Stomach smooth muscle (tissue), 2 donors: ENCODE results near the gene ARMC8.
A peak's percentile ranks its signal among the peaks of the same experiment; 100 is the strongest.

Experiments used
- H3K27ac ChIP-seq: one replicate; pipeline ENCODE4 v1.7.0; 2013; ENCODE audit warnings: mild to moderate bottlenecking, low read length, inconsistent platforms
- H3K27me3 ChIP-seq, 2 donors: one replicate each; pipeline ENCODE4 v1.7.0; 2013; ENCODE audit warnings: low read length in 2 of 2; ENCODE audit not compliant: insufficient read depth in 2 of 2, control insufficient read depth in 1 of 2
- H3K36me3 ChIP-seq, 2 donors: one replicate each; pipeline ENCODE4 v1.7.0; 2013; ENCODE audit warnings: low read length in 2 of 2; ENCODE audit not compliant: control insufficient read depth in 2 of 2, insufficient read depth in 2 of 2
- H3K4me1 ChIP-seq: one replicate; pipeline ENCODE4 v1.7.0; 2013; ENCODE audit warnings: low read length; ENCODE audit not compliant: control insufficient read depth, insufficient read depth
- H3K4me3 ChIP-seq, 2 donors: one replicate each; pipeline ENCODE4 v1.7.0; 2013; ENCODE audit warnings: low read length in 2 of 2
- H3K9ac ChIP-seq, 2 donors: one replicate each; pipeline ENCODE4 v1.7.0; 2013; ENCODE audit warnings: low read length in 2 of 2, mild to moderate bottlenecking in 1 of 2
- H3K9me3 ChIP-seq, 2 donors: one replicate each; pipeline ENCODE4 v1.7.0; 2013; ENCODE audit warnings: low read length in 2 of 2; ENCODE audit not compliant: control insufficient read depth in 2 of 2
- donor health status: healthy.
- donor health status: Pancreatic carcinoma.

Gene ARMC8

DNA sequence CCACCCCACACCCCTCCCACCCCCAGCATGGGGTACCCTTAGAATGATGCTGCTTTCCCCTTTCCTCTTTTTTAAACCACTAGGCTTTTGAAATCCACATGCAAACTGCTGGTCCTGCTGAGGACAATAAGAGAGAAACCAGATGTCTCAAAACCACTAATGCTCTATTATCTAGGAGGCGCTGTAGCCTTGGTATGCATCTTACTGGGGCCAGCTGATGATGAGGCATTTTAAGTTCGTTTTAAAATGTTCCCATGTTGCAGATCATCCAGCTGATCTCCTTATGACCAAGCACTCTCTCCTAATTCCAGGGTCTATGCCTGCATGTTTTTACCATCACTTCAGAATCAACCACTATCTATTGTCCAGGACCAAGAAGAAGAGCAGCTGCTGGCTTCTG is 141.2 kb downstream of the ARMC8 start:
- H3K4me3 ChIP-seq: no peak overlapping the region
- H3K4me1 ChIP-seq: peaks cover 5% of the 10 kb centered on the region
- H3K9ac ChIP-seq: no peak overlapping the region
- H3K36me3 ChIP-seq: no peaks in the 10 kb centered on the region
- no peaks in the 10 kb centered on the region for H3K27me3 ChIP-seq
- H3K9me3 ChIP-seq: no peaks in the 10 kb centered on the region
- no peak overlapping the region for H3K27ac ChIP-seq

DNA sequence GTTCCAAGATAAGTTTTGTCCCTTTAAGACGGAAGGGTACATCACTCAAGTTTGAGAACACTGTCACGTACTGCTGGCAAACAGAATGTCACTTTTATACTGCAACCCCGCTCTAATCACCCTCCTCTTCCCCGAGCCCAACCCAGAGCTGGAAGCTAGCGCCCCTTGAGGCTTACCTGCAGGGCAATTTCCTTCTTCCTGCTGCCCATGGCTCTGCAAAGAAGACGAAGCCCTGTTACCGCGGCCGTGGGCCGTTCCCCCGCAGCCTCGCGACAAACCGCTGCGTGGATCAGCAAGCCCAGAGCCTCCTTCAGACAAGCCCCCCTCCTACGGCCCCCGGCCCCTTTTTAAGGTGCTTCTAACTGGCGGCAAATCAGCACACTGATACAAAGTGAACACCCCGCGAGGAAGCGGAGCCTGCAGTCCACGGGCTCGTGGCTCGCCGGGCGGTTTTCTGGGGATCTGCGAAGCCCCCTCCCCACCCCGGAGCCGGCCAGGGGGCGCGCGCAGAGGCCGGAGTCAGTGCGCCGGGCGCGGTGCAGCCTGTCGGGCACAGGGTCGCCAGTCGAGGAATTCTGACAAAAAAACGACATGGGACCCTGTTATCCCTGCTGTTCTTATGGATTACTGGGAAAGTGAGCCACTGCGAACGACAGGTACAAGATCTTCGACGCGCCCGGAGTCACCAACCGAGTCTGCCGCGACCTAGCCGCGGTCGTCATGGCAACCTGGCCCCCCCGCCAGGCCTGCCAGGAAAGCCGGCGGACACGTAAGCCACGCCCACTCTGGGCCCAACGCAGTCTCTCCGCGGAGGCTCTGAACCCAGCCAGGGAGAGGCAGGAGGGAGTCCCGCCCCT is 142.3 kb downstream of the ARMC8 start, which contains the start of gene NME9:
Gene NME9 (minus strand): TSS at position 725 of the 857 bp plus-strand sequence. CDS start 516 bp downstream, at position 209.
- Histone ChIP-seq H3K27ac (no peak within 1 kb of the TSS), H3K9ac (peak within 1 kb of the TSS; percentile 19 to 47), H3K27me3 (no peaks in the 10 kb centered on the region), H3K36me3 (no peaks in the 10 kb centered on the region), H3K4me3 (peak within 1 kb of the TSS; percentile 56 to 82), H3K9me3 (no peaks in the 10 kb centered on the region), H3K4me1 (peaks cover 5% of the 10 kb centered on the region)

DNA sequence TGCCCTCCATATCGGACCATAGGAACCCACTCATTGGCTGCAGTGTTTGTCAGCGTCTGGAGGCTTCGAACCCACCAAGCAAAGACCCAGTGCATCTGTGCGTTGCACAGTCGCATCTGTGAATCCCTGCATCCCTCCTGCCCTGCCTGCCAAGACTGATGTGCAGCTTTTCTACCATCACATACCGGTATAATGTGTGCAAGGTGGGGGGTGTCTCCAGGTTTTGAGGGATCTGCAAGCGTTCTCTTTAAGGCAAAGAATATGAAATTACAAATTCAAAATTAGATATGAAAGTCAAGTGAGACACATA is 142.8 kb downstream of the ARMC8 start:
- H3K9me3 ChIP-seq: no peaks in the 10 kb centered on the region
- no peak overlapping the region for H3K9ac ChIP-seq
- no peaks in the 10 kb centered on the region for H3K27me3 ChIP-seq
- peak overlapping the region; percentile 56 to 82 for H3K4me3 ChIP-seq
- peaks cover 5% of the 10 kb centered on the region for H3K4me1 ChIP-seq
- no peak overlapping the region for H3K27ac ChIP-seq
- no peaks in the 10 kb centered on the region for H3K36me3 ChIP-seq

DNA sequence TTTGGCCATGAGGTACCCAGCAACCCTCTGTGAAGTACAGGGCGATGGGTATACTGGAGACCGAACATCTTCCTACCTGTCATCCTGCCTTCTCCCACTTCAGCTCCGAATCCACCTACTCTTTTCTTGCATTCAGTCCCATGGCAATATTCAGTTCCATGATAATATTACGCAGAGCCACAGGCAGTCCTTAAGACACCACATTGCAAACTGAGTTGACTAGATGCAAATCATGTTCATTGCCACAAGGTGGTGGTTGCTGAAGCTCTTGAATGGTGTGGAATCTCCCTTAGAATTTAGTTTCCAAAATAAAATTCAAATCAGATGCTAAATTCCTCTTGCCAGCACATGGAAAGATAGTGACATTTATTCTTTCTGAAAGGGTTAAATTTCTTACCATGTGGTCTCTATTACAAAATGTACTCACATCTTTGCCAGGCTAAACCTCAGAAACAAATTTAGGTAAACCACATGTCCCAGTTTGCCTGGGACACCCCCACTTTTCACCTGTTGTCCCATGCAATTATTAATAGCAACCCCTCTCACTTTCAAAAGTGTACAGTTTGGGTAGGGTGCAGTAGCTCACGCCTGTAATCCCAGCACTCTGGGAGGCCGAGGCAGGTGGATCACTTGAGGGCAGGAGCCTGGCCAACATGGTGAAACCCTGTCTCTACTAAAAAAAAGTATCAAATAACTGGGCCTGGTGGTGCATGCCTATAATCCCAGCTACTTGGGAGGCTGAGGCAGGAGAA is 144.2 kb downstream of the ARMC8 start:
- Histone ChIP-seq H3K36me3 (no peaks in the 10 kb centered on the region), H3K27ac (no peak overlapping the region), H3K9me3 (no peaks in the 10 kb centered on the region), H3K27me3 (no peaks in the 10 kb centered on the region), H3K4me3 (no peak overlapping the region), H3K9ac (no peak overlapping the region), H3K4me1 (peaks cover 5% of the 10 kb centered on the region)

DNA sequence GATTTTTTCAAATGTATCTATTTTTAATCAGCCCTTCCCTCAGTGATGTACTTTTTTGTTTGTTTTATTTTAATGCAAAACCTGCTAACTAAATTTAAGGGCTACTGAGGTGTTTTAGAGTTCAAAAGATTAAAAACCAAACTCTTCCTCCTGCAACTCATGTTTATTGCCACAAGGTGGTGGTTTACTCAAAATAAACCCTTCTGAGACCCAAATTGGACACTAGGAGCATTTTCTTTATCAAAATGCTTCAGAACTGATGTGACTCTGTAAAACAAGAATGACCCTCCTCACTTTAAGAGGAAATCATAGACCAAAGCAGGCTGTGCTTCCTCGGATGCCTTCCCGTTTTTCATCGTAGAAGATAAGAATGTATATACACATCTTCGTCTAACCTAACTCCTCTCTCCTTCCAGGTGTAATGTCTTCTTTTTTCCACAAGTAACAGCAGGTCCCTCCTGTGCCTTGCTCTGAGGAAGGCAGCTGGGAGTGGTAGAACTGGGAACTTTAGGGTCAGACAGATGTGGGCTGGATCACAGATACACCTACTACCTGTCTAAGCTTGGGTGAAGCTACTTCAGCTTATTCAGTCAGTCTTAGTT is 145.5 kb downstream of the ARMC8 start:
- H3K27ac ChIP-seq: no peak overlapping the region
- H3K27me3 ChIP-seq: no peaks in the 10 kb centered on the region
- H3K9ac ChIP-seq: no peak overlapping the region
- H3K4me1 ChIP-seq: peaks cover 5% of the 10 kb centered on the region
- no peaks in the 10 kb centered on the region for H3K9me3 ChIP-seq
- H3K36me3 ChIP-seq: no peaks in the 10 kb centered on the region
- H3K4me3 ChIP-seq: no peak overlapping the region

DNA sequence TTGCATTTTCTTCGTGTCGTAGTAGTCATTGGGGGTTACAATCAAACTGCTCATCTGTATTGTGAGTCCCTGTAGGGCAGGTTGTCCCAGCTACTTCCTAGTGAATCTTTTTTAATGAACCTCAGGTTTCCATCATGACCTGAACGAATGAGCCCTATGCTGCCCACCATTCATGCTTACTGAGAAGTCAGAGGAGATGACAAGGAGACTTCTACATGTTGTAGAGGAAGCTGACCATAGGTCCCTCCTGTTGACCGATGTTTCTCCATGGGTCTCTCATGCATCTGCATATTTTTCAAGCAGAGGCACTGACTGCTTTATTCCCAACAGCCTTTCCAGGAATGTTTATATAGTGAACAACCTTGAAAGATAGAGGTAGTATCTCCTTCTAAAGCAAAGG is 147.5 kb downstream of the ARMC8 start:
- Histone ChIP-seq H3K4me1 (peaks cover 1% of the 10 kb centered on the region), H3K4me3 (no peak overlapping the region), H3K36me3 (no peaks in the 10 kb centered on the region), H3K9ac (no peak overlapping the region), H3K9me3 (no peaks in the 10 kb centered on the region), H3K27me3 (no peaks in the 10 kb centered on the region), H3K27ac (no peak overlapping the region)

DNA sequence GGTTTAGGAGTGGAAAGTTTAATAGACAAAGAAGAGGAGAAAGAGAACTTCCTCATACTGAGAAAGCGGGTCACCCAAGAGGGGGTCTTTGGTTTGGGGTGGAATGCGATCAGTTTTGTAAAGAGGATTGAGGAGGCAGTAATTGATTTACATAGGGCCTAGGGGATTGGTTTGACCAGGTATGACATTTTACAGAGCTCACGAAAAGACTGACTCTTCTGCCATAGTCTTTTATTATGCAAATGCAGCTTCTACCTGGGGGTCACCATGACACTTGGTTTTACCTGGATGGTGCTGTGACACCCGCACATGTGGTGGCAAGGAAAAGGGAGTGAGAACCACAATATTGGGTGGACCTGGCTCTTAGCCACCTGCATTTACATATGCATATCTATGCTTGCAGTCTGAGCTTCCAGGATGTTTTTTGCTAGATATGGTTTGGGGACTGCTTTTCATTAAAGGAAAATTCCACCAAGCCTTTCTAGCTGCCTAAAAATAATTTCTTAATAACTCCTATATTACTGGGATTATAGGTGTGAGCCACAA is 149.4 kb downstream of the ARMC8 start:
- Histone ChIP-seq H3K9ac (no peak overlapping the region), H3K9me3 (no peaks in the 10 kb centered on the region), H3K36me3 (no peaks in the 10 kb centered on the region), H3K4me1 (no peaks in the 10 kb centered on the region), H3K4me3 (no peak overlapping the region), H3K27me3 (no peaks in the 10 kb centered on the region), H3K27ac (no peak overlapping the region)

DNA sequence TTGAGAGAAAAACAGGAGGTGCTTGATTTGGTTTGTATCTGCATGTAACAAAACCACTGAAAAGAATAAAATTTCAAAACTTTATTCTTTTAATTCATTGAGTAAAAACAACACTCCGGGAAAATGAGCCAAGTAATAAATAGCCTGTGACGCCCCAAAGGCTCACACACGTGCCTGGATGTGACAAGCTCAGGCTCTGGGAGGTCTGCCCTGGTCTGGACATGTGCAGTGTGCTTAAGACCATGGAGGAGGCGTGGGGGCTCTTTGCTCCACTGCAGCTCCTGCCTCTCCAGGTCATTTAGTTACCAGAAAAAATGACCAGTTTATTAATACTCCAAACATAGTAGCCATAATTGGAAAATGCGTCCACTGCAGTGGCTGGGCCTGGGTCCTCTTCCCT is 151.1 kb downstream of the ARMC8 start:
- H3K36me3 ChIP-seq: no peaks in the 10 kb centered on the region
- H3K9ac ChIP-seq: no peak overlapping the region
- H3K4me1 ChIP-seq: no peaks in the 10 kb centered on the region
- H3K9me3 ChIP-seq: no peaks in the 10 kb centered on the region
- no peaks in the 10 kb centered on the region for H3K27me3 ChIP-seq
- no peak overlapping the region for H3K27ac ChIP-seq
- no peak overlapping the region for H3K4me3 ChIP-seq

DNA sequence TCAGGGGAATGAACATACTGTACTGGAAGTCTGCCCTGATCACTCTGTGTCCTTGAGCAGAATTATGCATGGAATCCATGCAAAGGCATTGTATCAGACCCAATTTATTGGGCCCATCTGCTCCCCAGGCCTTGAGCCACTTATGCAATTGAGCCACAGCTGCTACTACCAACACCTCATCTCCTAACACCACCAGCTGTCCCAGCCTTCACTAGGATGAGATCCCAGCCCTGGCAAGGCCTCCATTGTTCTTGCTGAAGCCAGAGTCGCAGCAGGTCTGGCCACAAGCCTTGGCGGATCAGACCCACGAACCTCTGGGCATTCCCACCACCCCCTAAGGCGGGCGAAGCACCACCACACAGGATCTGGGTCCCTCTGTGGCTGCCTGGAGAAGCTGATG is 151.7 kb downstream of the ARMC8 start:
- H3K4me3 ChIP-seq: no peak overlapping the region
- H3K27me3 ChIP-seq: no peaks in the 10 kb centered on the region
- no peaks in the 10 kb centered on the region for H3K4me1 ChIP-seq
- H3K36me3 ChIP-seq: no peaks in the 10 kb centered on the region
- H3K27ac ChIP-seq: no peak overlapping the region
- H3K9ac ChIP-seq: no peak overlapping the region
- H3K9me3 ChIP-seq: no peaks in the 10 kb centered on the region

DNA sequence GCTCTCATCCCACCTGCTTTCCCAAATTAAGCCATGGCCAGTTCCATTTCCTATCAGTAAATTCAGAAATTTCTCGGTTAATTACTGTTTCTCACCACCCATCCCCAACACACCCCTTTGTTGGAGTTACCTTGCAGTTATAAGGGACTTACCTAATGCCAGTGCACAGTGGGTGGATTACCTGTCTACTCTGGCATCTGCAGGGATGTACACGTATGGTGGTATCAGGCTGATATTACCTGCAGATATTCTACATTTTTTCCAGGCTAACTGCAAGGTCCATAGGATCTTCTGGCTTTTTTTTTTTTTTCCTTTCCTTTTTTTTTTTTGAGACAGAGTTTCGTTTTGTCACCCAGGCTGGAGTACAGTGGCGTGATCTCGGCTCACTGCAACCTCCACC is 153.4 kb downstream of the ARMC8 start:
- Histone ChIP-seq H3K9me3 (no peaks in the 10 kb centered on the region), H3K27me3 (no peaks in the 10 kb centered on the region), H3K27ac (no peak overlapping the region), H3K4me1 (no peaks in the 10 kb centered on the region), H3K9ac (no peak overlapping the region), H3K4me3 (no peak overlapping the region), H3K36me3 (no peaks in the 10 kb centered on the region)
